SJSA1 (cell line): ENCODE measurements around the gene LINC00237. TPM values are rescaled to one million over a fixed set of nuclear protein-coding genes. Genes with fewer than 3 reads are reported as not detected.

ENCODE experiments used
- total RNA-seq: library from RNA; depleted of rRNA; stranded (reverse); fragments of >200 nt; shearing (Covaris generic); gene quantifications from 2 replicates; pipeline ENCODE4 v1.2.3, GENCODE V29; 2014; rRNA removed

The LINC00237 gene
- total RNA-seq, 1 experiment from 2014 or later: not detected

Other genes starting within 250 kb of the LINC00237 start
- gene KIZ, start 19.7 kb upstream of the LINC00237 start, total RNA-seq: 13.2 and 32.0 TPM in 2 replicates
- gene XRN2, start 197.0 kb upstream of the LINC00237 start, total RNA-seq: 103 and 111 TPM in 2 replicates